Sigmoid colon (tissue), 7 donors: ENCODE data around the gene POLR1A. TPM values are rescaled to one million over a fixed set of nuclear protein-coding genes. Genes with fewer than 3 reads are reported as not detected.

Experiments used
- DNase-seq: peaks from one replicate; pipeline ENCODE4 v3.0.0-alpha.2; 2019
- H3K27ac ChIP-seq, 4 donors: fragments of 200-600 bp; sonication (generic); one replicate each; pipeline ENCODE4 v1.5.1; 2016 to 2019; ENCODE audit warnings: mild to moderate bottlenecking in 1 of 4
- H3K27me3 ChIP-seq, 3 donors: fragments of 200-600 bp; sonication (generic); one replicate each; pipeline ENCODE4 v1.5.1; 2019; ENCODE audit warnings: mild to moderate bottlenecking in 1 of 3
- H3K36me3 ChIP-seq, 4 donors: fragments of 200-600 bp; sonication (generic); one replicate each; pipeline ENCODE4 v1.5.1; 2016 to 2019
- H3K4me1 ChIP-seq, 4 donors: fragments of 200-600 bp; sonication (generic); one replicate each; pipeline ENCODE4 v1.5.1; 2017 to 2019
- H3K4me3 ChIP-seq, 4 donors: fragments of 200-600 bp; sonication (generic); one replicate each; pipeline ENCODE4 v1.5.1; 2017 to 2019; ENCODE audit warnings: mild to moderate bottlenecking in 2 of 4, moderate library complexity in 1 of 4
- H3K9me3 ChIP-seq, 4 donors: fragments of 200-600 bp in 3 of 4; sonication (generic) in 3 of 4; one replicate each; pipeline versions ENCODE4 v1.5.1 to v1.6.1; 2013 to 2019
- CTCF ChIP-seq, 4 experiments: fragments of 450-650 bp in 3 of 4; fragments of 200-600 bp in 1 of 4; IDR thresholded peaks; one replicate each; pipeline ENCODE4 v1.5.1; 2016 to 2019; ENCODE audit warnings: antibody characterized with exemption in 4 of 4, mild to moderate bottlenecking in 3 of 4, moderate library complexity in 2 of 4
- EP300 ChIP-seq, 4 donors: sonication (generic); formaldehyde crosslinking; IDR thresholded peaks; one replicate each; pipeline ENCODE4 v1.6.1; 2017; ENCODE audit warnings: antibody characterized with exemption in 4 of 4
- POLR2A ChIP-seq, 2 donors: fragments of 450-650 bp; IDR thresholded peaks; one replicate each; pipeline ENCODE4 v1.6.1; 2016; ENCODE audit warnings: antibody characterized with exemption in 2 of 2, mild to moderate bottlenecking in 2 of 2, moderate library complexity in 2 of 2
- POLR2AphosphoS5 ChIP-seq, 4 donors: sonication (generic); formaldehyde crosslinking; IDR thresholded peaks; one replicate each; pipeline ENCODE4 v1.6.1; 2017; ENCODE audit warnings: antibody characterized with exemption in 4 of 4
- WGBS, 2 donors: extraction: QIAGEN DNeasy Blood & Tissue Kit; methylation state at CpG; one replicate each; pipeline ENCODE4 v1.1.7; 2013; 5-methylcytosine and 5-hydroxymethylcytosine counted together
- intact Hi-C: fragments of 100-400 bp; cut with DNase I; formaldehyde crosslinking; loops from one replicate; pipeline ENCODE4 v1.15.1; 2023
- polyA plus RNA-seq, 3 donors: library from polyadenylated mRNA; stranded (reverse); fragments of 200-250 nt; gene quantifications; one replicate each; pipeline ENCODE4 v1.2.3, GENCODE V29; 2013
- total RNA-seq, 4 donors: library from RNA; depleted of rRNA; stranded (reverse); fragments of >200 nt; gene quantifications; one replicate each; pipeline ENCODE4 v1.1.0, GENCODE V29; 2016
- donor health status: healthy with polysubstance abuse.
- donor health status: Bipolar disorder and iron deficiency.
- donor health status: healthy.

The POLR1A gene
- total and polyA plus RNA-seq, 7 donors, result 1.2 to 17.9 (median 10.1) TPM

- Histone ChIP-seq H3K27me3 (no peaks in the 10 kb centered on the region), H3K4me1 (no peaks in the 10 kb centered on the region), H3K36me3 (peaks cover 66 to 100% (median 73%) of the 10 kb centered on the region in 4 donors), H3K27ac (no peak overlapping the region), H3K9me3 (no peaks in the 10 kb centered on the region), H3K4me3 (no peak overlapping the region)
- intact Hi-C loops, result no loop called here
- DNase-seq, result no peak
- TF ChIP-seq CTCF (IDR thresholded peaks at IDR 0.05) (no peak), EP300 (IDR thresholded peaks at IDR 0.05) (no peak), POLR2A (IDR thresholded peaks at IDR 0.05) (no peak), POLR2AphosphoS5 (IDR thresholded peaks at IDR 0.05) (no peak)
- WGBS, 2 donors, result 86 to 92% methylated on average over 2 of the region's 2 CpGs
Measured at GRCh38 chr2:86136141-86136540, 30.5 kb upstream of the POLR1A start.

- H3K4me1 ChIP-seq, result no peaks in the 10 kb centered on the region
- intact Hi-C loops, result no loop called here
- WGBS, 2 donors, result 84 to 87% methylated on average over 5 of the region's 5 CpGs
- DNase-seq, result no peak
- H3K27ac ChIP-seq, result no peak overlapping the region
- no peaks in the 10 kb centered on the region for H3K27me3 ChIP-seq
- no peak overlapping the region for H3K4me3 ChIP-seq
- H3K9me3 ChIP-seq, result no peaks in the 10 kb centered on the region
- H3K36me3 ChIP-seq, result peaks cover 68 to 100% (median 76%) of the 10 kb centered on the region in 4 donors
- no peak for TF ChIP-seq CTCF (IDR thresholded peaks at IDR 0.05)
- no peak for TF ChIP-seq EP300 (IDR thresholded peaks at IDR 0.05)
- TF ChIP-seq POLR2AphosphoS5 (IDR thresholded peaks at IDR 0.05), result no peak
- TF ChIP-seq POLR2A (IDR thresholded peaks at IDR 0.05), result no peak
Measured at GRCh38 chr2:86135653-86136052, 30.0 kb upstream of the POLR1A start.

GRCh38 chr2:86134709-86135108 is 29.0 kb upstream of the POLR1A start:
- H3K27ac ChIP-seq, result no peak overlapping the region
- WGBS, 2 donors, result 96 to 99% methylated on average over 4 of the region's 4 CpGs
- intact Hi-C loops, result loop anchor here (5.0 kb wide), 1 partner anchor 43 kb away; no protein-coding TSS in a partner anchor
- no peaks in the 10 kb centered on the region for H3K9me3 ChIP-seq
- no peak for TF ChIP-seq POLR2A (IDR thresholded peaks at IDR 0.05)
- no peak for TF ChIP-seq POLR2AphosphoS5 (IDR thresholded peaks at IDR 0.05)
- TF ChIP-seq EP300 (IDR thresholded peaks at IDR 0.05), result no peak
- no peak for TF ChIP-seq CTCF (IDR thresholded peaks at IDR 0.05)
- no peak overlapping the region for H3K4me3 ChIP-seq
- H3K4me1 ChIP-seq, result no peaks in the 10 kb centered on the region
- peaks cover 68 to 100% (median 80%) of the 10 kb centered on the region in 4 donors for H3K36me3 ChIP-seq
- H3K27me3 ChIP-seq, result no peaks in the 10 kb centered on the region
- DNase-seq, result no peak

- H3K9me3 ChIP-seq, result no peaks in the 10 kb centered on the region
- H3K36me3 ChIP-seq, result peaks cover 43 to 100% (median 76%) of the 10 kb centered on the region in 4 donors
- no peaks in the 10 kb centered on the region for H3K27me3 ChIP-seq
- intact Hi-C loops, result no loop called here
- TF ChIP-seq CTCF (IDR thresholded peaks at IDR 0.05) (no peak), POLR2A (IDR thresholded peaks at IDR 0.05) (no peak), POLR2AphosphoS5 (IDR thresholded peaks at IDR 0.05) (no peak), EP300 (IDR thresholded peaks at IDR 0.05) (no peak)
- no peak for DNase-seq
- no peaks in the 10 kb centered on the region for H3K4me1 ChIP-seq
- H3K27ac ChIP-seq, result no peak overlapping the region
- H3K4me3 ChIP-seq, result no peak overlapping the region
- 47 to 75% methylated on average over 5 of the region's 5 CpGs for WGBS, 2 donors
Measured at GRCh38 chr2:86124683-86125082, 19.0 kb upstream of the POLR1A start.

GRCh38 chr2:86123328-86123925 is 17.7 kb upstream of the POLR1A start:
- Histone ChIP-seq H3K4me1 (no peaks in the 10 kb centered on the region), H3K4me3 (no peak overlapping the region), H3K27ac (no peak overlapping the region), H3K9me3 (no peaks in the 10 kb centered on the region), H3K36me3 (peaks cover 50 to 100% (median 78%) of the 10 kb centered on the region in 4 donors), H3K27me3 (no peaks in the 10 kb centered on the region)
- intact Hi-C loops, result no loop called here
- 82 to 92% methylated on average over 5 of the region's 5 CpGs for WGBS, 2 donors
- TF ChIP-seq CTCF (IDR thresholded peaks at IDR 0.05) (no peak), POLR2A (IDR thresholded peaks at IDR 0.05) (no peak), POLR2AphosphoS5 (IDR thresholded peaks at IDR 0.05) (no peak), EP300 (IDR thresholded peaks at IDR 0.05) (no peak)
- DNase-seq, result no peak
